Transverse colon (tissue), 4 donors: ENCODE measurements around the gene GPC6. TPM values are rescaled to one million over a fixed set of nuclear protein-coding genes. Genes with fewer than 3 reads are reported as not detected.

Experiments
- DNase-seq: peaks from one replicate; pipeline ENCODE4 v3.0.0-alpha.2; 2019
- H3K27ac ChIP-seq, 4 donors: fragments of 200-600 bp; sonication (generic); 2 replicates each; pipeline ENCODE4 v1.5.1; 2016 to 2018; ENCODE audit warnings: inconsistent platforms in 4 of 4
- H3K27me3 ChIP-seq: fragments of 200-600 bp; sonication (generic); 2 replicates; pipeline ENCODE4 v1.5.1; 2017; ENCODE audit warnings: inconsistent platforms
- H3K36me3 ChIP-seq, 4 donors: fragments of 200-600 bp; sonication (generic); 2 replicates each; pipeline ENCODE4 v1.5.1; 2017 to 2019; ENCODE audit warnings: inconsistent platforms in 4 of 4
- H3K4me1 ChIP-seq, 4 donors: fragments of 200-600 bp; sonication (generic); 2 replicates each; pipeline ENCODE4 v1.5.1; 2017 to 2020; ENCODE audit warnings: inconsistent platforms in 4 of 4
- H3K4me3 ChIP-seq, 4 donors: fragments of 200-600 bp; sonication (generic); 1 replicate in 1 of 4; 2 replicates in 3 of 4; pipeline versions ENCODE4 v1.5.1 to v1.6.1; 2017 to 2019; ENCODE audit warnings: inconsistent platforms in 4 of 4
- H3K9me3 ChIP-seq, 2 donors: fragments of 200-600 bp; sonication (generic); 2 replicates each; pipeline ENCODE4 v1.5.1; 2017 to 2019; ENCODE audit warnings: inconsistent platforms in 2 of 2
- CTCF ChIP-seq, 5 experiments: fragments of 200-600 bp in 3 of 5; fragments of 450-650 bp in 2 of 5; sonication (generic) in 3 of 5; IDR thresholded peaks; 1 replicate in 2 of 5; 2 replicates in 3 of 5; pipeline ENCODE4 v1.5.1; 2016 to 2017; ENCODE audit warnings: antibody characterized with exemption in 5 of 5, inconsistent platforms in 3 of 5, mild to moderate bottlenecking in 2 of 5, moderate library complexity in 1 of 5
- EP300 ChIP-seq: sonication (generic); formaldehyde crosslinking; IDR thresholded peaks from one replicate; pipeline ENCODE4 v1.6.1; 2017; ENCODE audit warnings: antibody characterized with exemption, low read depth
- POLR2A ChIP-seq: fragments of 450-650 bp; IDR thresholded peaks from one replicate; pipeline ENCODE4 v1.6.1; 2016; ENCODE audit warnings: antibody characterized with exemption, mild to moderate bottlenecking, moderate library complexity
- POLR2AphosphoS5 ChIP-seq, 3 donors: sonication (generic); formaldehyde crosslinking; IDR thresholded peaks; one replicate each; pipeline ENCODE4 v1.6.1; 2016; ENCODE audit warnings: antibody characterized with exemption in 3 of 3
- WGBS, 2 donors: methylation state at CpG; one replicate each; pipeline ENCODE4 v1.1.5; 2018; ENCODE audit warnings: low coverage in 1 of 2; 5-methylcytosine and 5-hydroxymethylcytosine counted together
- in situ Hi-C, 4 donors: fragments of 200-750 bp; cut with MboI; loops; one replicate each; pipeline versions ENCODE4 v1.15.0 to v1.15.1; 2017; ENCODE audit warnings: low sequenced_read_pairs in 3 of 4, low pct_ligation_motif_present in 1 of 4, low pct_unique_long_range_greater_than_20kb in 1 of 4
- intact Hi-C: fragments of 100-400 bp; cut with DNase I; formaldehyde crosslinking; loops from one replicate; pipeline ENCODE4 v1.15.1; 2023; ENCODE audit warnings: low total_unique reads
- total RNA-seq, 4 donors: library from RNA; depleted of rRNA; stranded (reverse); fragments of >200 nt; gene quantifications; one replicate each; pipeline ENCODE4 v1.1.0, GENCODE V29; 2016

The GPC6 gene
- total RNA-seq, 4 donors from 2014 or later, result 0.75 to 5.7 (median 4.0) TPM

- intact Hi-C loops (no loop called here), in situ Hi-C loops (loop anchor here in 1 of 4 donors (25.0 kb wide), 1 partner anchor 1130 kb away; no protein-coding TSS in a partner anchor)
- no peak for TF ChIP-seq POLR2AphosphoS5 (IDR thresholded peaks at IDR 0.05)
- no peak for TF ChIP-seq CTCF (IDR thresholded peaks at IDR 0.05)
- no peak for TF ChIP-seq EP300
- no peak for TF ChIP-seq POLR2A
- H3K4me3 ChIP-seq, result no peak overlapping the region
- peaks cover 32% of the 10 kb centered on the region for H3K27me3 ChIP-seq
- H3K9me3 ChIP-seq, result no peaks in the 10 kb centered on the region
- no peak overlapping the region for H3K27ac ChIP-seq
- 38 to 58% methylated on average over 3 of the region's 3 CpGs for WGBS, 2 donors
- H3K36me3 ChIP-seq, result no peaks in the 10 kb centered on the region
- DNase-seq, result no peak
- H3K4me1 ChIP-seq, result peaks cover 0 to 13% (median 5%) of the 10 kb centered on the region in 4 donors
These were observed 5.3 kb downstream of the GPC6 start for GRCh38 chr13:93231867-93232266.

- in situ Hi-C loops, result loop anchor here in 1 of 4 donors (25.0 kb wide), 1 partner anchor 1128 kb away; no protein-coding TSS in a partner anchor
- H3K36me3 ChIP-seq, result no peaks in the 10 kb centered on the region
- intact Hi-C loops, result no loop called here
- no peak overlapping the region for H3K4me3 ChIP-seq
- peaks cover 10% of the 10 kb centered on the region for H3K27me3 ChIP-seq
- H3K27ac ChIP-seq, result no peak overlapping the region
- 49% methylated on average over 3 of the region's 3 CpGs; no CpG with 5 or more reads in 1 of the 2 donors for WGBS, 2 donors
- H3K9me3 ChIP-seq, result peaks cover 2 to 7% of the 10 kb centered on the region in 2 donors
- no peak for DNase-seq
- peaks cover 0 to 2% (median 0%) of the 10 kb centered on the region in 4 donors for H3K4me1 ChIP-seq
- TF ChIP-seq CTCF (IDR thresholded peaks at IDR 0.05) (no peak), EP300 (no peak), POLR2AphosphoS5 (IDR thresholded peaks at IDR 0.05) (no peak), POLR2A (no peak)
These were observed 7.4 kb downstream of the GPC6 start for GRCh38 chr13:93233997-93234416.

GRCh38 chr13:93234459-93234858, 7.9 kb downstream of the GPC6 start:
- Histone ChIP-seq H3K36me3 (no peaks in the 10 kb centered on the region), H3K27ac (no peak overlapping the region), H3K4me3 (no peak overlapping the region), H3K4me1 (peaks cover 0 to 2% (median 0%) of the 10 kb centered on the region in 4 donors), H3K27me3 (peaks cover 6% of the 10 kb centered on the region), H3K9me3 (peaks cover 6 to 11% of the 10 kb centered on the region in 2 donors)
- intact Hi-C loops, result no loop called here
- DNase-seq, result no peak
- TF ChIP-seq CTCF (IDR thresholded peaks at IDR 0.05) (no peak), EP300 (no peak), POLR2A (no peak), POLR2AphosphoS5 (IDR thresholded peaks at IDR 0.05) (no peak)
- in situ Hi-C loops, result loop anchor here in 1 of 4 donors (25.0 kb wide), 1 partner anchor 1128 kb away; no protein-coding TSS in a partner anchor

GRCh38 chr13:93235258-93236015, 8.8 kb downstream of the GPC6 start:
- TF ChIP-seq CTCF (IDR thresholded peaks at IDR 0.05) (no peak), POLR2AphosphoS5 (IDR thresholded peaks at IDR 0.05) (no peak), POLR2A (no peak), EP300 (no peak)
- H3K4me1 ChIP-seq, result peaks cover 0 to 2% (median 0%) of the 10 kb centered on the region in 4 donors
- H3K4me3 ChIP-seq, result no peak overlapping the region
- intact Hi-C loops, result no loop called here
- H3K27me3 ChIP-seq, result no peaks in the 10 kb centered on the region
- 43 to 53% methylated on average over 2 of the region's 2 CpGs for WGBS, 2 donors
- DNase-seq, result no peak
- peaks cover 6 to 15% of the 10 kb centered on the region in 2 donors for H3K9me3 ChIP-seq
- H3K36me3 ChIP-seq, result no peaks in the 10 kb centered on the region
- in situ Hi-C loops, result loop anchor here in 1 of 4 donors (25.0 kb wide), 1 partner anchor 1127 kb away; no protein-coding TSS in a partner anchor
- H3K27ac ChIP-seq, result peak overlapping the region in 1 of 4 donors; percentile 10
